HEK293 (cell line): ENCODE data around the gene MAPK9.

ENCODE experiments used
- KLF9 ChIP-seq: fragments of 450-650 bp; formaldehyde crosslinking; IDR thresholded peaks from 2 replicates; pipeline ENCODE4 v1.5.1; 2016; ENCODE audit warnings: missing biosample characterization, missing genetic modification characterization, low read depth
- MEIS1 ChIP-seq: sonication (generic); formaldehyde crosslinking; IDR thresholded peaks from 2 replicates; pipeline ENCODE4 v1.8.1; 2022; ENCODE audit warnings: missing genetic modification reagents, mild to moderate bottlenecking, borderline replicate concordance
- MYNN ChIP-seq: fragments of 450-650 bp; formaldehyde crosslinking; IDR thresholded peaks from 2 replicates; pipeline ENCODE4 v1.5.1; 2016; ENCODE audit warnings: missing biosample characterization, missing genetic modification characterization, borderline replicate concordance
- OSR2 ChIP-seq: fragments of 450-650 bp; formaldehyde crosslinking; IDR thresholded peaks from 2 replicates; pipeline ENCODE4 v1.5.1; 2016; ENCODE audit warnings: missing biosample characterization, missing genetic modification characterization
- SP2 ChIP-seq: fragments of 450-650 bp; formaldehyde crosslinking; IDR thresholded peaks from 2 replicates; pipeline ENCODE4 v1.5.1; 2016; ENCODE audit warnings: missing biosample characterization, missing genetic modification characterization
- SP7 ChIP-seq: fragments of 450-650 bp; formaldehyde crosslinking; IDR thresholded peaks from 2 replicates; pipeline ENCODE4 v1.5.1; 2016; ENCODE audit warnings: missing biosample characterization, missing genetic modification characterization
- ZBTB7A ChIP-seq: fragments of 450-650 bp; formaldehyde crosslinking; IDR thresholded peaks from 2 replicates; pipeline ENCODE4 v1.5.1; 2016; ENCODE audit warnings: low read depth, missing biosample characterization, missing genetic modification characterization
- ZEB2 ChIP-seq: fragments of 450-650 bp; formaldehyde crosslinking; IDR thresholded peaks from 2 replicates; pipeline ENCODE4 v1.5.1; 2016; ENCODE audit warnings: missing biosample characterization, missing genetic modification characterization
- ZFHX2 ChIP-seq: fragments of 450-650 bp; formaldehyde crosslinking; conservative IDR thresholded peaks from 2 replicates; pipeline ENCODE4 v1.5.1; 2016; ENCODE audit warnings: missing biosample characterization, missing genetic modification characterization
- ZNF112 ChIP-seq: fragments of 450-650 bp; formaldehyde crosslinking; IDR thresholded peaks from 2 replicates; pipeline ENCODE4 v1.5.0; 2017; ENCODE audit warnings: missing biosample characterization, missing genetic modification characterization
- ZNF114 ChIP-seq: fragments of 450-650 bp; formaldehyde crosslinking; IDR thresholded peaks from 2 replicates; pipeline ENCODE4 v1.5.0; 2017; ENCODE audit warnings: missing biosample characterization, missing genetic modification characterization
- ZNF138 ChIP-seq: fragments of 450-650 bp; formaldehyde crosslinking; IDR thresholded peaks from 2 replicates; pipeline ENCODE4 v1.5.1; 2016; ENCODE audit warnings: missing biosample characterization, missing genetic modification characterization, borderline replicate concordance
- ZNF175 ChIP-seq: fragments of 450-650 bp; formaldehyde crosslinking; IDR thresholded peaks from 2 replicates; pipeline ENCODE4 v1.5.1; 2016; ENCODE audit warnings: missing biosample characterization, missing genetic modification characterization
- ZNF223 ChIP-seq: fragments of 450-650 bp; formaldehyde crosslinking; IDR thresholded peaks from 2 replicates; pipeline ENCODE4 v1.5.1; 2016; ENCODE audit warnings: missing biosample characterization, missing genetic modification characterization
- ZNF302 ChIP-seq: fragments of 450-650 bp; formaldehyde crosslinking; IDR thresholded peaks from 2 replicates; pipeline ENCODE4 v1.5.1; 2016; ENCODE audit warnings: missing biosample characterization, missing genetic modification characterization, low read depth
- ZNF354C ChIP-seq: fragments of 450-650 bp; formaldehyde crosslinking; IDR thresholded peaks from 2 replicates; pipeline ENCODE4 v1.5.1; 2016; ENCODE audit warnings: missing biosample characterization, missing genetic modification characterization, low read depth, borderline replicate concordance
- ZNF560 ChIP-seq: fragments of 450-650 bp; formaldehyde crosslinking; IDR thresholded peaks from 2 replicates; pipeline ENCODE4 v1.5.1; 2017; ENCODE audit warnings: missing biosample characterization, missing genetic modification characterization, borderline replicate concordance
- ZNF561 ChIP-seq: fragments of 450-650 bp; IDR thresholded peaks from 2 replicates; pipeline ENCODE4 v1.5.1; 2018; ENCODE audit warnings: missing biosample characterization, missing genetic modification characterization, borderline replicate concordance
- ZNF596 ChIP-seq: fragments of 450-650 bp; IDR thresholded peaks from 2 replicates; pipeline ENCODE4 v1.5.0; 2018; ENCODE audit warnings: missing biosample characterization, mild to moderate bottlenecking, missing genetic modification characterization, moderate library complexity
- ZNF623 ChIP-seq: fragments of 450-650 bp; formaldehyde crosslinking; IDR thresholded peaks from 2 replicates; pipeline ENCODE4 v1.5.1; 2016; ENCODE audit warnings: missing biosample characterization, missing genetic modification characterization
- ZNF664 ChIP-seq: fragments of 450-650 bp; formaldehyde crosslinking; IDR thresholded peaks from 2 replicates; pipeline ENCODE4 v1.5.1; 2016; ENCODE audit warnings: missing biosample characterization, missing genetic modification characterization
- ZNF707 ChIP-seq: fragments of 450-650 bp; formaldehyde crosslinking; IDR thresholded peaks from 2 replicates; pipeline ENCODE4 v1.5.1; 2016; ENCODE audit warnings: missing biosample characterization, missing genetic modification characterization
- ZNF837 ChIP-seq: fragments of 450-650 bp; formaldehyde crosslinking; IDR thresholded peaks from 2 replicates; pipeline ENCODE4 v1.5.1; 2016; ENCODE audit warnings: missing biosample characterization, missing genetic modification characterization
- ZNF843 ChIP-seq: fragments of 450-650 bp; formaldehyde crosslinking; IDR thresholded peaks from 2 replicates; pipeline ENCODE4 v1.5.1; 2016; ENCODE audit warnings: missing biosample characterization, missing genetic modification characterization
- TF ChIP-seq, protein P1 (sequence below): fragments of 450-650 bp; formaldehyde crosslinking; IDR thresholded peaks from 2 replicates; pipeline ENCODE4 v1.5.1; 2017; ENCODE audit warnings: missing biosample characterization, missing genetic modification characterization
- TF ChIP-seq, protein P2 (sequence below): fragments of 450-650 bp; formaldehyde crosslinking; IDR thresholded peaks from 2 replicates; pipeline ENCODE4 v1.5.1; 2016; ENCODE audit warnings: missing biosample characterization, missing genetic modification characterization
- TF ChIP-seq, protein P3 (sequence below): IDR thresholded peaks from 2 replicates; pipeline ENCODE4 v1.6.1; 2011; ENCODE audit warnings: mild to moderate bottlenecking, low read depth, low read length, borderline replicate concordance
- TF ChIP-seq, protein P4 (sequence below): fragments of 450-650 bp; formaldehyde crosslinking; IDR thresholded peaks from 2 replicates; pipeline ENCODE4 v1.5.1; 2017; ENCODE audit warnings: missing biosample characterization, missing genetic modification characterization
- TF ChIP-seq, protein P5 (sequence below): fragments of 450-650 bp; formaldehyde crosslinking; IDR thresholded peaks from 2 replicates; pipeline ENCODE4 v1.5.1; 2016; ENCODE audit warnings: missing biosample characterization, missing genetic modification characterization

MAPK9 gene

DNA sequence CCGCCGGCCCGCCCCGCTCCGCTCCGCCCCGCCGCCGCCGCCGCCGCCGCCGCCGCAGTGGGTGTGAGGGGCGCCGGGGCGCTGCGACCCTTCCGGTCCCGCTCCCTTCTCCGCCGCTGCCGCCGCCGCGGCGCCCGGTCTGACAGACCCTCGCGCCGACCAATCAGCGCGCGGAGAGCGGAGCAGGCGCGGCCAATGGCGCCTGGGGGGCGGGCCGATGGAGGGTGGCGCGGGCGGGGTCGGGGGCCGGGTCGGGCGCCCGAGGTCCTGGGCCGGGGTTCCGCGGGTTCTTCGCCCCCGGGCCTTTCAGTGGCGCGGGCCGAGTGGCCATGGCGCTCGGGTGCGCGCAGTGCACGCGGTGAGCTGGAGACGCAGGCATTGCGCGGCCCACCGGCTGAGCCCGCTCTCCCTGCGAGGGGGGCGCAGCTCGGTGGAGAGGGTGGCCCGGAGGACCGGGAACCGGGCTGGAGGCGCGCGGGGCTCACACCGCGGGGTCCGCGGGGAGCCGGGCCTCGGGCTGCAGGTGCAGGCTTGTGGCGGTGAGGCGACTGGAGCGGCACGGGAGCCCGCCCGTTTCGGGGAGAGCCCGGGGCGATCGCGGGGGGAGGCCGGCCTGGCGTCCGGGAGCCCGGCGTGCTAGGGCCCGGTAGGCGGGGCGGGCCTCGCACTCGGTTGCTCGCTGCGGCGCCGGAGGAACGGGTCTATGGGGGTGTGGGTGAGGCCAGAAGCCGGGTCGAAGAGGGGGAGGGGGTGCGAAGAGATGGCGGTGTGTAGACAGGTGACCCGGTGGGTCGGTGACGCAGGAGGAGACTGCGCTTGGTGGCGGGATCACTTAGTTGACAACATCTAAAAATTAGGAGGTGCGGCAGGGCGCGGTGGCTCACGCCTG is at the start of gene MAPK9 (continued):
- TF ChIP-seq ZNF114 (no peak), ZNF707 (tag by site-specific recombination) (no peak), ZEB2 (tag by site-specific recombination) (peak; percentile 93), ZNF664 (tag by site-specific recombination) (peak; percentile 41), ZNF837 (no peak), MEIS1 (no peak), ZNF175 (tag by site-specific recombination) (no peak), SP7 (tag by site-specific recombination) (peak; percentile 45; the same call in 1 of the 2 replicates), ZNF223 (no peak), KLF9 (peak; percentile 82), ZNF354C (tag by site-specific recombination) (no peak), ZNF596 (tag by site-specific recombination) (0 out of 2 replicates have a peak, but pooled peaks have one; percentile 12), OSR2 (tag by site-specific recombination) (no peak), ZFHX2 (tag by site-specific recombination) (peak; percentile 46; the same call in 1 of the 2 replicates), ZBTB7A (tag by site-specific recombination) (peak; percentile 38; the same call in 1 of the 2 replicates), ZNF302 (no peak), ZNF112 (no peak), ZNF560 (tag by site-specific recombination) (no peak), MYNN (no peak), ZNF623 (tag by site-specific recombination) (no peak), ZNF843 (tag by site-specific recombination) (no peak; the same call in 1 of the 2 replicates), ZNF561 (tag by site-specific recombination) (peak; percentile 91), ZNF138 (tag by site-specific recombination) (no peak), SP2 (tag by site-specific recombination) (peak; percentile 67)
- TF ChIP-seq, protein P1, sequence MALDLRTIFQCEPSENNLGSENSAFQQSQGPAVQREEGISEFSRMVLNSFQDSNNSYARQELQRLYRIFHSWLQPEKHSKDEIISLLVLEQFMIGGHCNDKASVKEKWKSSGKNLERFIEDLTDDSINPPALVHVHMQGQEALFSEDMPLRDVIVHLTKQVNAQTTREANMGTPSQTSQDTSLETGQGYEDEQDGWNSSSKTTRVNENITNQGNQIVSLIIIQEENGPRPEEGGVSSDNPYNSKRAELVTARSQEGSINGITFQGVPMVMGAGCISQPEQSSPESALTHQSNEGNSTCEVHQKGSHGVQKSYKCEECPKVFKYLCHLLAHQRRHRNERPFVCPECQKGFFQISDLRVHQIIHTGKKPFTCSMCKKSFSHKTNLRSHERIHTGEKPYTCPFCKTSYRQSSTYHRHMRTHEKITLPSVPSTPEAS (tag by site-specific recombination) = no peak
- TF ChIP-seq, protein P2, sequence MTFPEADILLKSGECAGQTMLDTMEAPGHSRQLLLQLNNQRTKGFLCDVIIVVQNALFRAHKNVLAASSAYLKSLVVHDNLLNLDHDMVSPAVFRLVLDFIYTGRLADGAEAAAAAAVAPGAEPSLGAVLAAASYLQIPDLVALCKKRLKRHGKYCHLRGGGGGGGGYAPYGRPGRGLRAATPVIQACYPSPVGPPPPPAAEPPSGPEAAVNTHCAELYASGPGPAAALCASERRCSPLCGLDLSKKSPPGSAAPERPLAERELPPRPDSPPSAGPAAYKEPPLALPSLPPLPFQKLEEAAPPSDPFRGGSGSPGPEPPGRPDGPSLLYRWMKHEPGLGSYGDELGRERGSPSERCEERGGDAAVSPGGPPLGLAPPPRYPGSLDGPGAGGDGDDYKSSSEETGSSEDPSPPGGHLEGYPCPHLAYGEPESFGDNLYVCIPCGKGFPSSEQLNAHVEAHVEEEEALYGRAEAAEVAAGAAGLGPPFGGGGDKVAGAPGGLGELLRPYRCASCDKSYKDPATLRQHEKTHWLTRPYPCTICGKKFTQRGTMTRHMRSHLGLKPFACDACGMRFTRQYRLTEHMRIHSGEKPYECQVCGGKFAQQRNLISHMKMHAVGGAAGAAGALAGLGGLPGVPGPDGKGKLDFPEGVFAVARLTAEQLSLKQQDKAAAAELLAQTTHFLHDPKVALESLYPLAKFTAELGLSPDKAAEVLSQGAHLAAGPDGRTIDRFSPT (tag by site-specific recombination) = peak; percentile 47; the same call in 1 of the 2 replicates
- TF ChIP-seq, protein P3, sequence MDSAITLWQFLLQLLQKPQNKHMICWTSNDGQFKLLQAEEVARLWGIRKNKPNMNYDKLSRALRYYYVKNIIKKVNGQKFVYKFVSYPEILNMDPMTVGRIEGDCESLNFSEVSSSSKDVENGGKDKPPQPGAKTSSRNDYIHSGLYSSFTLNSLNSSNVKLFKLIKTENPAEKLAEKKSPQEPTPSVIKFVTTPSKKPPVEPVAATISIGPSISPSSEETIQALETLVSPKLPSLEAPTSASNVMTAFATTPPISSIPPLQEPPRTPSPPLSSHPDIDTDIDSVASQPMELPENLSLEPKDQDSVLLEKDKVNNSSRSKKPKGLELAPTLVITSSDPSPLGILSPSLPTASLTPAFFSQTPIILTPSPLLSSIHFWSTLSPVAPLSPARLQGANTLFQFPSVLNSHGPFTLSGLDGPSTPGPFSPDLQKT = no peak
- TF ChIP-seq, protein P4, sequence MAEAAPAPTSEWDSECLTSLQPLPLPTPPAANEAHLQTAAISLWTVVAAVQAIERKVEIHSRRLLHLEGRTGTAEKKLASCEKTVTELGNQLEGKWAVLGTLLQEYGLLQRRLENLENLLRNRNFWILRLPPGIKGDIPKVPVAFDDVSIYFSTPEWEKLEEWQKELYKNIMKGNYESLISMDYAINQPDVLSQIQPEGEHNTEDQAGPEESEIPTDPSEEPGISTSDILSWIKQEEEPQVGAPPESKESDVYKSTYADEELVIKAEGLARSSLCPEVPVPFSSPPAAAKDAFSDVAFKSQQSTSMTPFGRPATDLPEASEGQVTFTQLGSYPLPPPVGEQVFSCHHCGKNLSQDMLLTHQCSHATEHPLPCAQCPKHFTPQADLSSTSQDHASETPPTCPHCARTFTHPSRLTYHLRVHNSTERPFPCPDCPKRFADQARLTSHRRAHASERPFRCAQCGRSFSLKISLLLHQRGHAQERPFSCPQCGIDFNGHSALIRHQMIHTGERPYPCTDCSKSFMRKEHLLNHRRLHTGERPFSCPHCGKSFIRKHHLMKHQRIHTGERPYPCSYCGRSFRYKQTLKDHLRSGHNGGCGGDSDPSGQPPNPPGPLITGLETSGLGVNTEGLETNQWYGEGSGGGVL (tag by site-specific recombination) = peak; percentile 61
- TF ChIP-seq, protein P5, sequence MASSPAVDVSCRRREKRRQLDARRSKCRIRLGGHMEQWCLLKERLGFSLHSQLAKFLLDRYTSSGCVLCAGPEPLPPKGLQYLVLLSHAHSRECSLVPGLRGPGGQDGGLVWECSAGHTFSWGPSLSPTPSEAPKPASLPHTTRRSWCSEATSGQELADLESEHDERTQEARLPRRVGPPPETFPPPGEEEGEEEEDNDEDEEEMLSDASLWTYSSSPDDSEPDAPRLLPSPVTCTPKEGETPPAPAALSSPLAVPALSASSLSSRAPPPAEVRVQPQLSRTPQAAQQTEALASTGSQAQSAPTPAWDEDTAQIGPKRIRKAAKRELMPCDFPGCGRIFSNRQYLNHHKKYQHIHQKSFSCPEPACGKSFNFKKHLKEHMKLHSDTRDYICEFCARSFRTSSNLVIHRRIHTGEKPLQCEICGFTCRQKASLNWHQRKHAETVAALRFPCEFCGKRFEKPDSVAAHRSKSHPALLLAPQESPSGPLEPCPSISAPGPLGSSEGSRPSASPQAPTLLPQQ (tag by site-specific recombination) = peak; percentile 61; the same call in 1 of the 2 replicates
